H9 (cell line): ENCODE results near the gene KLHDC9. TPM values are rescaled to one million over a fixed set of nuclear protein-coding genes. Genes with fewer than 3 reads are reported as not detected.

Experiments used
- DNase-seq: peaks from one replicate; pipeline ENCODE4 v3.0.0-alpha.2; 2017
- H2AFZ ChIP-seq: one replicate; pipeline ENCODE4 v1.6.1; 2013; ENCODE audit warnings: mild to moderate bottlenecking, low read length, control low read depth, moderate library complexity
- H2AK5ac ChIP-seq: 2 replicates; pipeline ENCODE4 v1.6.1; 2013; ENCODE audit warnings: low read length, control low read depth, mixed read lengths; ENCODE audit not compliant: insufficient read length
- H2BK120ac ChIP-seq: one replicate; pipeline ENCODE4 v1.6.1; 2013; ENCODE audit warnings: low read depth, mild to moderate bottlenecking, low read length, control low read depth, inconsistent platforms; ENCODE audit not compliant: poor library complexity, severe bottlenecking
- H2BK12ac ChIP-seq: 2 replicates; pipeline ENCODE4 v1.6.1; 2013; ENCODE audit warnings: low read length, control low read depth, mixed read lengths, low read depth; ENCODE audit not compliant: insufficient read length
- H2BK15ac ChIP-seq: 2 replicates; pipeline ENCODE4 v1.6.1; 2013; ENCODE audit warnings: low read depth, low read length, control low read depth
- H2BK20ac ChIP-seq: one replicate; pipeline ENCODE4 v1.6.1; 2013; ENCODE audit warnings: low read depth, mild to moderate bottlenecking, low read length, control low read depth, inconsistent platforms; ENCODE audit not compliant: poor library complexity, severe bottlenecking
- H2BK5ac ChIP-seq: 2 replicates; pipeline ENCODE4 v1.6.1; 2013; ENCODE audit warnings: low read length, control low read depth, mixed read lengths; ENCODE audit not compliant: insufficient read length
- H3K14ac ChIP-seq: 2 replicates; pipeline ENCODE4 v1.6.1; 2013; ENCODE audit warnings: low read length, control low read depth; ENCODE audit not compliant: insufficient read depth
- H3K18ac ChIP-seq: 2 replicates; pipeline ENCODE4 v1.6.1; 2013; ENCODE audit warnings: low read depth, mild to moderate bottlenecking, mixed read lengths, low read length, control low read depth; ENCODE audit not compliant: insufficient read length
- H3K23ac ChIP-seq: 2 replicates; pipeline ENCODE4 v1.6.1; 2013; ENCODE audit warnings: low read length, control low read depth, mixed read lengths, low read depth; ENCODE audit not compliant: insufficient read length
- H3K23me2 ChIP-seq: 2 replicates; pipeline ENCODE4 v1.6.1; 2013; ENCODE audit warnings: low read depth, mild to moderate bottlenecking, mixed read lengths, low read length, control low read depth; ENCODE audit not compliant: insufficient read length, poor library complexity, severe bottlenecking
- H3K27ac ChIP-seq: 2 replicates; pipeline ENCODE4 v1.5.1; 2013; ENCODE audit warnings: low read length, control low read depth, mixed read lengths, low read depth; ENCODE audit not compliant: insufficient read length
- H3K27me3 ChIP-seq: 2 replicates; pipeline ENCODE4 v1.6.1; 2013; ENCODE audit warnings: low read length, control low read depth, inconsistent platforms; ENCODE audit not compliant: insufficient read depth
- H3K4ac ChIP-seq: 2 replicates; pipeline ENCODE4 v1.6.1; 2013; ENCODE audit warnings: low read depth, mild to moderate bottlenecking, control low read depth, inconsistent platforms, low read length, moderate library complexity
- H3K4me1 ChIP-seq: 2 replicates; pipeline ENCODE4 v1.6.1; 2013; ENCODE audit warnings: low read length, control low read depth, inconsistent platforms; ENCODE audit not compliant: insufficient read depth
- H3K4me2 ChIP-seq: 2 replicates; pipeline ENCODE4 v1.6.1; 2013; ENCODE audit warnings: low read length, control low read depth, mixed read lengths; ENCODE audit not compliant: insufficient read length, insufficient read depth
- H3K56ac ChIP-seq: 2 replicates; pipeline ENCODE4 v1.6.1; 2013; ENCODE audit warnings: low read depth, mild to moderate bottlenecking, mixed read lengths, low read length, control low read depth; ENCODE audit not compliant: insufficient read length
- H3K79me1 ChIP-seq: 2 replicates; pipeline ENCODE4 v1.6.1; 2013; ENCODE audit warnings: low read depth, mild to moderate bottlenecking, moderate library complexity, low read length, control low read depth, inconsistent platforms; ENCODE audit not compliant: insufficient read depth, poor library complexity, severe bottlenecking
- H3K79me2 ChIP-seq: 2 replicates; pipeline ENCODE4 v1.6.1; 2013; ENCODE audit warnings: low read length, control low read depth, inconsistent platforms; ENCODE audit not compliant: insufficient read depth
- H3K9ac ChIP-seq: 2 replicates; pipeline ENCODE4 v1.6.1; 2013; ENCODE audit warnings: low read length, control low read depth, mixed read lengths; ENCODE audit not compliant: insufficient read length; ENCODE audit errors: extremely low read depth
- H3K9me3 ChIP-seq: one replicate; pipeline ENCODE4 v1.6.1; 2013; ENCODE audit warnings: low read depth, low read length, inconsistent platforms; ENCODE audit not compliant: control insufficient read depth
- H3T11ph ChIP-seq: one replicate; pipeline ENCODE4 v1.6.1; 2013; ENCODE audit warnings: mild to moderate bottlenecking, low read length, control low read depth, inconsistent platforms
- H4K20me1 ChIP-seq: one replicate; pipeline ENCODE4 v1.6.1; 2013; ENCODE audit not compliant: control insufficient read depth, insufficient read length, insufficient read depth
- H4K5ac ChIP-seq: 2 replicates; pipeline ENCODE4 v1.6.1; 2013; ENCODE audit warnings: low read depth, mild to moderate bottlenecking, mixed read lengths, low read length, control low read depth; ENCODE audit not compliant: insufficient read length
- H4K8ac ChIP-seq: replicated peaks from 2 replicates; pipeline ENCODE4 v1.6.1; 2013; ENCODE audit warnings: low read length, control low read depth, mixed read lengths, low read depth; ENCODE audit not compliant: insufficient read length
- H4K91ac ChIP-seq: 2 replicates; pipeline ENCODE4 v1.6.1; 2013; ENCODE audit warnings: low read depth, mild to moderate bottlenecking, moderate library complexity, mixed read lengths, low read length, control low read depth; ENCODE audit not compliant: insufficient read length
- H3K27ac Mint-ChIP-seq, 3 experiments: 2 replicates in 2 of 3; 3 replicates in 1 of 3; pipeline ENCODE4 v1.8.0; 2020 to 2021; ENCODE audit warnings: mixed read lengths in 3 of 3, mild to moderate bottlenecking in 1 of 3, moderate library complexity in 1 of 3
- H3K27me3 Mint-ChIP-seq: 2 replicates; pipeline ENCODE4 v1.8.0; 2021; ENCODE audit warnings: low read depth, mild to moderate bottlenecking, moderate library complexity, mixed read lengths
- H3K36me3 Mint-ChIP-seq, 3 experiments: 2 replicates in 2 of 3; 3 replicates in 1 of 3; pipeline ENCODE4 v1.8.0; 2020 to 2021; ENCODE audit warnings: low read depth in 3 of 3, mixed read lengths in 3 of 3; ENCODE audit not compliant: insufficient read depth in 1 of 3
- H3K4me1 Mint-ChIP-seq, 2 experiments: 2 replicates each; pipeline ENCODE4 v1.8.0; 2020; ENCODE audit warnings: mixed read lengths in 2 of 2
- H3K4me3 Mint-ChIP-seq, 2 experiments: 2 replicates in 1 of 2; 3 replicates in 1 of 2; pipeline ENCODE4 v1.8.0; 2020 to 2021; ENCODE audit warnings: mild to moderate bottlenecking in 2 of 2, mixed read lengths in 2 of 2, moderate library complexity in 1 of 2
- H3K9me3 Mint-ChIP-seq, 2 experiments: 2 replicates in 1 of 2; 3 replicates in 1 of 2; pipeline ENCODE4 v1.8.0; 2020; ENCODE audit warnings: mild to moderate bottlenecking in 2 of 2, mixed read lengths in 2 of 2, moderate library complexity in 1 of 2
- WGBS: extraction: QIAGEN DNeasy Blood & Tissue Kit; methylation state at CpG from one replicate; pipeline ENCODE4 v1.1.7; 2013; ENCODE audit warnings: missing lambda C conversion rate, low lambda C conversion rate, mixed read lengths; ENCODE audit not compliant: insufficient read length; ENCODE audit errors: extremely low coverage; 5-methylcytosine and 5-hydroxymethylcytosine counted together
- total RNA-seq: library from RNA; stranded (reverse); gene quantifications from 2 replicates; pipeline ENCODE4 v1.2.1, GENCODE V29; 2021
- TF ChIP-seq, protein P1 (sequence below): fragments of 200-600 bp; sonication (generic); conservative IDR thresholded peaks from 3 replicates; pipeline ENCODE4 v1.8.0; 2021; ENCODE audit warnings: antibody characterized with exemption, mild to moderate bottlenecking

Gene KLHDC9
- total RNA-seq, 1 experiment from 2014 or later, result 6.6 TPM

- H3K4me3 Mint-ChIP-seq, result no peak overlapping the region
- H3K4me1 Mint-ChIP-seq, result peaks cover 18 to 19% of the 10 kb centered on the region in 2 experiments
- no peak overlapping the region for H2BK120ac ChIP-seq
- H3K79me1 ChIP-seq, result peaks cover 8% of the 10 kb centered on the region
- no peak overlapping the region for H3K27ac Mint-ChIP-seq
- no peak overlapping the region for H3K23ac ChIP-seq
- peak overlapping the region; percentile 20 for H2BK5ac ChIP-seq
- no peak for DNase-seq
- H3K56ac ChIP-seq, result peak overlapping the region; percentile 18
- TF ChIP-seq, protein P1, sequence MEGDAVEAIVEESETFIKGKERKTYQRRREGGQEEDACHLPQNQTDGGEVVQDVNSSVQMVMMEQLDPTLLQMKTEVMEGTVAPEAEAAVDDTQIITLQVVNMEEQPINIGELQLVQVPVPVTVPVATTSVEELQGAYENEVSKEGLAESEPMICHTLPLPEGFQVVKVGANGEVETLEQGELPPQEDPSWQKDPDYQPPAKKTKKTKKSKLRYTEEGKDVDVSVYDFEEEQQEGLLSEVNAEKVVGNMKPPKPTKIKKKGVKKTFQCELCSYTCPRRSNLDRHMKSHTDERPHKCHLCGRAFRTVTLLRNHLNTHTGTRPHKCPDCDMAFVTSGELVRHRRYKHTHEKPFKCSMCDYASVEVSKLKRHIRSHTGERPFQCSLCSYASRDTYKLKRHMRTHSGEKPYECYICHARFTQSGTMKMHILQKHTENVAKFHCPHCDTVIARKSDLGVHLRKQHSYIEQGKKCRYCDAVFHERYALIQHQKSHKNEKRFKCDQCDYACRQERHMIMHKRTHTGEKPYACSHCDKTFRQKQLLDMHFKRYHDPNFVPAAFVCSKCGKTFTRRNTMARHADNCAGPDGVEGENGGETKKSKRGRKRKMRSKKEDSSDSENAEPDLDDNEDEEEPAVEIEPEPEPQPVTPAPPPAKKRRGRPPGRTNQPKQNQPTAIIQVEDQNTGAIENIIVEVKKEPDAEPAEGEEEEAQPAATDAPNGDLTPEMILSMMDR, result no peak
- no peak overlapping the region for H2BK15ac ChIP-seq
- H3K4me2 ChIP-seq, result peak overlapping the region; percentile 99
- peaks cover 13% of the 10 kb centered on the region for H3K23me2 ChIP-seq
- peaks cover 3 to 22% (median 18%) of the 10 kb centered on the region in 3 experiments; a peak in 5 of 7 replicates for H3K36me3 Mint-ChIP-seq
- no peak overlapping the region for H4K8ac ChIP-seq
- no peaks in the 10 kb centered on the region for H3K4me1 ChIP-seq
- H3K9me3 Mint-ChIP-seq, result no peaks in the 10 kb centered on the region; a peak in 1 of 5 replicates
- peaks cover 6% of the 10 kb centered on the region; the same call in 1 of the 2 replicates for H3K79me2 ChIP-seq
- no peak overlapping the region for H3T11ph ChIP-seq
- H4K91ac ChIP-seq, result no peak overlapping the region
- no CpG with 5 or more reads among the region's 11 CpGs for whole genome bisulfite sequencing
- H2AFZ ChIP-seq, result peak overlapping the region; percentile 70
- peak overlapping the region; percentile 92 for H3K27ac ChIP-seq
- H2AK5ac ChIP-seq, result no peak overlapping the region
- H4K20me1 ChIP-seq, result no peaks in the 10 kb centered on the region
- peak overlapping the region; percentile 59; the same call in 1 of the 2 replicates for H3K14ac ChIP-seq
- H3K9ac ChIP-seq, result peak overlapping the region; percentile 82
- no peak overlapping the region for H2BK12ac ChIP-seq
- H3K27me3 ChIP-seq, result no peaks in the 10 kb centered on the region
- H3K27me3 Mint-ChIP-seq, result no peaks in the 10 kb centered on the region
- H3K9me3 ChIP-seq, result no peaks in the 10 kb centered on the region
- H3K18ac ChIP-seq, result peak overlapping the region; percentile 67
- H4K5ac ChIP-seq, result no peak overlapping the region
- no peak overlapping the region for H3K4ac ChIP-seq
- no peak overlapping the region for H2BK20ac ChIP-seq
Measured at GRCh38 chr1:161133220-161133740, 35.1 kb downstream of the KLHDC9 start.
